Activated B cell treated with CpG ODN at 0.5 μM for 24 hours (primary cell): ENCODE results near the gene DOCK1. TPM values are rescaled to one million over a fixed set of nuclear protein-coding genes. Genes with fewer than 3 reads are reported as not detected.

Experiments used
- ATAC-seq: fragments of 200-7000 bp; cut with Tn5 transposase; one replicate; pipeline ENCODE4 v1.10.0; 2021; ENCODE audit warnings: low read depth, mild to moderate bottlenecking, moderate library complexity
- CTCF ChIA-PET: fragments of 350-600 bp; sonication (Branson Sonifier 250); formaldehyde crosslinking; loops from one replicate; lab custom pipeline; 2021; ENCODE audit warnings: antibody characterized with exemption; lab: Charles Lee
- POLR2A ChIA-PET: fragments of 350-600 bp; sonication (Branson Sonifier 250); formaldehyde crosslinking; loops from one replicate; lab custom pipeline; 2021; ENCODE audit warnings: antibody characterized with exemption; lab: Charles Lee
- DNase-seq: peaks from one replicate; pipeline ENCODE4 v3.0.0; 2022
- H3K27ac Mint-ChIP-seq: one replicate; pipeline ENCODE4 v1.8.0; 2020; ENCODE audit warnings: mixed read lengths
- H3K27me3 Mint-ChIP-seq: one replicate; pipeline ENCODE4 v1.8.0; 2021; ENCODE audit warnings: mixed read lengths
- H3K36me3 Mint-ChIP-seq: one replicate; pipeline ENCODE4 v1.8.0; 2021; ENCODE audit warnings: low read depth, mixed read lengths
- H3K4me1 Mint-ChIP-seq: one replicate; pipeline ENCODE4 v1.8.0; 2021; ENCODE audit warnings: mixed read lengths
- H3K4me3 Mint-ChIP-seq: one replicate; pipeline ENCODE4 v1.8.0; 2020; ENCODE audit warnings: mild to moderate bottlenecking, mixed read lengths
- H3K9me3 Mint-ChIP-seq: one replicate; pipeline ENCODE4 v1.8.0; 2020; ENCODE audit warnings: mixed read lengths
- intact Hi-C: fragments of 100-400 bp; cut with micrococcal nuclease; formaldehyde crosslinking; loops from one replicate; pipeline ENCODE4 v1.15.1; 2024
- total RNA-seq: library from RNA; stranded (reverse); gene quantifications from 2 replicates; pipeline ENCODE4 v1.2.3, GENCODE V29; 2022
- TF ChIP-seq, protein P1 (sequence below): fragments of 200-600 bp; IDR thresholded peaks from one replicate; pipeline ENCODE4 v1.8.0; 2022; ENCODE audit warnings: antibody characterized with exemption, mild to moderate bottlenecking

DOCK1 gene
- total RNA-seq, 1 donor from 2014 or later = not detected

GRCh38 chr10:126903656-126904360 lies 1.4 kb upstream of the DOCK1 start:
- Mint-ChIP-seq H3K36me3 (no peaks in the 10 kb centered on the region), H3K27me3 (peaks cover 18% of the 10 kb centered on the region), H3K4me3 (no peak overlapping the region), H3K4me1 (peaks cover 5% of the 10 kb centered on the region), H3K9me3 (peaks cover 7% of the 10 kb centered on the region), H3K27ac (no peak overlapping the region)
- ATAC-seq (no peak), DNase-seq (no peak)
- intact Hi-C loops = no loop called here
- TF ChIP-seq, protein P1, sequence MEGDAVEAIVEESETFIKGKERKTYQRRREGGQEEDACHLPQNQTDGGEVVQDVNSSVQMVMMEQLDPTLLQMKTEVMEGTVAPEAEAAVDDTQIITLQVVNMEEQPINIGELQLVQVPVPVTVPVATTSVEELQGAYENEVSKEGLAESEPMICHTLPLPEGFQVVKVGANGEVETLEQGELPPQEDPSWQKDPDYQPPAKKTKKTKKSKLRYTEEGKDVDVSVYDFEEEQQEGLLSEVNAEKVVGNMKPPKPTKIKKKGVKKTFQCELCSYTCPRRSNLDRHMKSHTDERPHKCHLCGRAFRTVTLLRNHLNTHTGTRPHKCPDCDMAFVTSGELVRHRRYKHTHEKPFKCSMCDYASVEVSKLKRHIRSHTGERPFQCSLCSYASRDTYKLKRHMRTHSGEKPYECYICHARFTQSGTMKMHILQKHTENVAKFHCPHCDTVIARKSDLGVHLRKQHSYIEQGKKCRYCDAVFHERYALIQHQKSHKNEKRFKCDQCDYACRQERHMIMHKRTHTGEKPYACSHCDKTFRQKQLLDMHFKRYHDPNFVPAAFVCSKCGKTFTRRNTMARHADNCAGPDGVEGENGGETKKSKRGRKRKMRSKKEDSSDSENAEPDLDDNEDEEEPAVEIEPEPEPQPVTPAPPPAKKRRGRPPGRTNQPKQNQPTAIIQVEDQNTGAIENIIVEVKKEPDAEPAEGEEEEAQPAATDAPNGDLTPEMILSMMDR = no peak
- CTCF ChIA-PET = no interaction called here
- POLR2A ChIA-PET = no interaction called here

DNA sequence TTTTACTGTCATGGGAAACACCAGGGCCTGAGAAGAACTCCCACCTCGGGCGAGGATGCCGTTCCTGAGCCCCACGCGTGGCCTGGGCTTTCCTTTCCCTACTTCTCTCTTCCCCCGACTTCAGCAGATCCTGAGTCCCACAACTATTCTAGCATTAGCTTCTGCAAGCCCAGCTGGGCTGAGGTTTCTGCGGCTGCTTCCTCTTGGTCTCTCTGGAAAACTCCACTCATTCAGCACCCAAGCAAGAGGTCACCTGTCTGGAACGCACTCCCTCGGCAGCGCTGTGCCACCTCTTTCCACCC lies 761 bp upstream of the DOCK1 start:
- Mint-ChIP-seq H3K9me3 (peaks cover 3% of the 10 kb centered on the region), H3K4me3 (no peak overlapping the region), H3K27me3 (peaks cover 18% of the 10 kb centered on the region), H3K36me3 (no peaks in the 10 kb centered on the region), H3K27ac (no peak overlapping the region), H3K4me1 (peaks cover 5% of the 10 kb centered on the region)
- CTCF ChIA-PET = no interaction called here
- POLR2A ChIA-PET = no interaction called here
- intact Hi-C loops = no loop called here
- no peak for DNase-seq
- no peak for ATAC-seq
- TF ChIP-seq, protein P1 = no peak

- ATAC-seq = no peak
- CTCF ChIA-PET = no interaction called here
- H3K27ac Mint-ChIP-seq = no peak overlapping the region
- no peak for DNase-seq
- TF ChIP-seq, protein P1 = no peak
- no peaks in the 10 kb centered on the region for H3K36me3 Mint-ChIP-seq
- no peak overlapping the region for H3K4me3 Mint-ChIP-seq
- H3K9me3 Mint-ChIP-seq = no peaks in the 10 kb centered on the region
- intact Hi-C loops = no loop called here
- POLR2A ChIA-PET = no interaction called here
- peaks cover 18% of the 10 kb centered on the region for H3K27me3 Mint-ChIP-seq
- H3K4me1 Mint-ChIP-seq = peaks cover 5% of the 10 kb centered on the region
Observed at GRCh38 chr10:126905776-126906703, 812 bp downstream of the DOCK1 start.

- no peak for ATAC-seq
- Mint-ChIP-seq H3K36me3 (no peaks in the 10 kb centered on the region), H3K9me3 (no peaks in the 10 kb centered on the region), H3K27ac (no peak overlapping the region), H3K4me3 (no peak overlapping the region), H3K4me1 (peaks cover 5% of the 10 kb centered on the region), H3K27me3 (peaks cover 18% of the 10 kb centered on the region)
- CTCF ChIA-PET = no interaction called here
- no peak for DNase-seq
- TF ChIP-seq, protein P1 = no peak
- intact Hi-C loops = no loop called here
- POLR2A ChIA-PET = no interaction called here
Observed at GRCh38 chr10:126906704-126907422, 1.6 kb downstream of the DOCK1 start.
